ENCODE data around the gene ATOH8.

The ATOH8 gene

GRCh38 chr2:85724731-85725181 is 29.0 kb upstream of the ATOH8 start:
- no peak for TF ChIP-seq CTCF (IDR thresholded peaks at IDR 0.05; ENCODE audit: insufficient read depth, low read depth, low read length, missing control alignments)
- H3K4me3 ChIP-seq (ENCODE audit: low read depth, low read length), result no peak overlapping the region
- DNase-seq (ENCODE audit: low read depth), result no peak

GRCh38 chr2:85725451-85725850 is 28.3 kb upstream of the ATOH8 start:
- no peak for TF ChIP-seq CTCF (IDR thresholded peaks at IDR 0.05; ENCODE audit: insufficient read depth, low read depth, low read length, missing control alignments)
- H3K4me3 ChIP-seq (ENCODE audit: low read depth, low read length), result no peak overlapping the region

GRCh38 chr2:85727798-85728197 is 26.0 kb upstream of the ATOH8 start:
- DNase-seq (ENCODE audit: low read depth), result no peak
- no peak for TF ChIP-seq CTCF (IDR thresholded peaks at IDR 0.05; ENCODE audit: insufficient read depth, low read depth, low read length, missing control alignments)
- H3K4me3 ChIP-seq (ENCODE audit: low read depth, low read length), result no peak overlapping the region

More at GRCh38 chr2:85725451-85725850, 28.3 kb upstream of the ATOH8 start:
- DNase-seq (ENCODE audit: low read depth), result no peak

- DNase-seq (ENCODE audit: low read depth), result no peak
- H3K4me3 ChIP-seq (ENCODE audit: low read depth, low read length), result no peak overlapping the region
- no peak for TF ChIP-seq CTCF (IDR thresholded peaks at IDR 0.05; ENCODE audit: insufficient read depth, low read depth, low read length, missing control alignments)
Measured at GRCh38 chr2:85728342-85728741, 25.4 kb upstream of the ATOH8 start.

GRCh38 chr2:85728883-85729824 is 24.6 kb upstream of the ATOH8 start:
- TF ChIP-seq CTCF (IDR thresholded peaks at IDR 0.05; ENCODE audit: insufficient read depth, low read depth, low read length, missing control alignments), result peak; percentile 98
- H3K4me3 ChIP-seq (ENCODE audit: low read depth, low read length), result no peak overlapping the region
- DNase-seq (ENCODE audit: low read depth), result peak; percentile 78

GRCh38 chr2:85729825-85730510 is 23.8 kb upstream of the ATOH8 start:
- no peak for DNase-seq (ENCODE audit: low read depth)
- TF ChIP-seq CTCF (IDR thresholded peaks at IDR 0.05; ENCODE audit: insufficient read depth, low read depth, low read length, missing control alignments), result no peak
- H3K4me3 ChIP-seq (ENCODE audit: low read depth, low read length), result no peak overlapping the region
